NAMALWA (cell line): Measurements from ENCODE around the gene CAMK1.

Source experiments
- DNase-seq: peaks from one replicate; pipeline ENCODE4 v3.0.0-alpha.2; 2015; ENCODE audit warnings: low spot score

Gene CAMK1

GRCh38 chr3:9742560-9742959 is 27.2 kb downstream of the CAMK1 start:
- no peak for DNase-seq

- DNase-seq = no peak
Measured at GRCh38 chr3:9739181-9739580, 30.6 kb downstream of the CAMK1 start.

- DNase-seq = no peak
Measured at GRCh38 chr3:9736831-9737230, 32.9 kb downstream of the CAMK1 start.

GRCh38 chr3:9732740-9733115 is 37.0 kb downstream of the CAMK1 start:
- no peak for DNase-seq

- peak; percentile 49 for DNase-seq
Measured at GRCh38 chr3:9732080-9732739, 37.5 kb downstream of the CAMK1 start.

DNA sequence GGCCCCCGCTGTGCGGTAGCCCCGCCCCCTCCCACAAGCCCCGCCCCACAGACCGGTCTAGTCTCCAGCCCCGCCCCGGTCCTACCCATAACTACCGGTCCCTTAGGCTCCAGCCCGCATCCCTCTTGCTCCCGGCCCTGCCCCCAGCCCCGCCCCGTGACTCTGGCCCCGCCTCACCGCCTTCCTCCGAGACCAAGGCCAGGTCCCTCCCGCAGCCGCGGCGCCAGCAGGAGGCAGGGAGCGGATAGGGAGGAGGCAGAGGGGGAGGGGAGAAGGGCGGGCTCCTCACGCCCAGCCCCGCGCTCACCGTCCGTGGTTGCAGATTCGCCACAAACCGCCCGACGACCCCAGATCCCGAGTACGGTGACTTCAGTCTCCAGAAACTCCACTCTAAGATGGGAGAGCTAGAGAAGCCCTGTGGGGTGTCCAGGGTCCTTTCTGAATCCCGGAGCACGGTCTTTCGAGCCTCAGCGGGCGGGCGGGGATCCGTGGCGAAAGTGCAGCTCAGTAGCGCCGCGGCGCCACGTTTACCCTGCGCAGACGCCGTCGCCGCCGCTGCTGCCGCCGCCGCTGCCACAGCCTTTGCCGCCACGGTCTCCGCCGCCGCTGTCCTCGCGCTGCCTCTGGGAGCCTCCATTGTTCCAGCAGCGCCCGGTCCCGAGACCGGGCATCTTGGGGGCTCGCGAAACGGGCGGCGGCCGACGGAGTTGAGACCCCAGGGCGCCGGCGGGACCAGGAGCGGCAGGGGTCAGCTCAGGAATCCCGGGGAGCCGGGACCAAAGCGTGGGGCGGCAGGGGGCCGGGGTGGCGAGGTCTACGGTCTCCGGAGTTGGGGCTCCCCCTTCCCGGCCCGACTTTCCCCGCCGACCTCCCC is 38.3 kb downstream of the CAMK1 start, which contains the start of gene BRPF1:
Gene BRPF1 (plus strand): TSS at position 530 of the 874 bp plus-strand sequence. CDS start 2,406 bp downstream, outside the sequence.
- DNase-seq = peak; percentile 98

DNA sequence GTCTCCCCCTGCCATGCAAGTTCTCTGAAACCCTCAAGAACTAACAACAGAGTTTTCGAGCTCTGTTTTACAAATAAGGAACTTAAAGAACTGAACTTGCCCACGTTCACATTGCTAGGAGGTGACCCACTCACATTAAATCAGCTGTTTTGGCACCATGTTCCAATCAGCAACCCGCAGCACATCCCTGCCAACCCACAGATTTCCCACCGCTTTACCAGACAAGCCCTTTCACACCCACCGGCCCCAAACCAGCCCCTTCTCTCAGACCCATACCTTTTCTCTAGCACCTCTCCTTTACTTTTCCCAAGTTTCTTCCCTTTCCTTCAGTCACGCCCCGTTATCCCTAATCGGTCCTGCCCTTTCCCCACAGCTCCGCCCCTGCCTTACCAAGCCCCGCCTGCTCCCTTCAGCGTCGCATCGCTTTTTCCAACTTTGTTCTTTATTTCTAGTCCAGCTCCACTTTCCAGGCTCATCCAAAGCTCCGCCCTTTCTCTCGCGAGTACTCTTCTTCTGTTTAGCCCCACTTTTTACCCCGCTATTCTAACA is 39.0 kb downstream of the CAMK1 start:
- DNase-seq = no peak

- no peak for DNase-seq
Measured at GRCh38 chr3:9729419-9729818, 40.3 kb downstream of the CAMK1 start.

DNA sequence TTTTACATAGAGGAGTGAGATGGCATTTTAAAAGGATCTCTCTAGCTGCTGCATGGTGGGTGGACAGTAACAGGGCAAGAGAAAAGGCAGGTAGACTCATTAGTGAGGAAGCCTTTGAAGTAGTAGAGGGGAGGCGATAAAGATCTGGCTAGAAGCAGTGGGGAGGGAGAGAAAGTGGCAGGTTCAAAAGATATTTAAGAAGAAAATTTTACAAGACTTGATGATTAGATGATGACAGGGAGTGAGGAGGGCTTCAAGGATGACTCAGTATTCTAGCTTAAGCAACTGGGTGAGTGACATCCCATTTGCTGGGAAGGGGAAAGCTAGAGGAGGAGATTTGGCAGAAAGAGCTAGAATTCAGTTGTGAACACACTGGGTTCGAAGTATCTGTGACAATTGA is 42.0 kb downstream of the CAMK1 start:
- DNase-seq = no peak

DNA sequence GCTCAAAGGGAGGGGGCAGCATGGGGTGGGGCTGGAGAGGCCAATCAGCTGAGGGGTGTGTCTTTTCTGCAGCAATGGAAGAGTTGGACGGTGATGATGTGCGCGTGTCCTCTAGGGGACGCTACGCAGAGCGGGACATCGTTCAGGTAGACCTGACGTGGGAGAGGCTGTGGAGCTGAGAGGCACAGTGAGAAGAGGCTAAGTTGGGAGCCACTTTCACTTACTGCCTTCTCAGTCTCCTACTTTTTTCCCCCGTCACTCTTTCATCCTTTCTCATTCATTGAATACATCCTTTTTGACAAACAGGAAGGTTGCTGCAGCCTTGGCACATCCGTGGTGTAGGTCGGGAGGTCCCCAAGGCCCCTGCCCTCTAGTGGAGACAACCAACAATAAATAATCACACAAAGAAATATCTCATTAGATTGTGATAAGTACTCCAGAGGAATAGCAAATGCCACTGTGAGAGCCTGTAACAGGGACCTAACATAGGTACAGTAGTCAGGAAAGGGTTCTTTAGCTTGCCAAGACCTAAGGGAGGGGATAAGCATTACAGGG is 42.6 kb downstream of the CAMK1 start:
- peak; percentile 84 for DNase-seq

GRCh38 chr3:9725775-9726515 is 43.8 kb downstream of the CAMK1 start:
- DNase-seq = no peak

DNA sequence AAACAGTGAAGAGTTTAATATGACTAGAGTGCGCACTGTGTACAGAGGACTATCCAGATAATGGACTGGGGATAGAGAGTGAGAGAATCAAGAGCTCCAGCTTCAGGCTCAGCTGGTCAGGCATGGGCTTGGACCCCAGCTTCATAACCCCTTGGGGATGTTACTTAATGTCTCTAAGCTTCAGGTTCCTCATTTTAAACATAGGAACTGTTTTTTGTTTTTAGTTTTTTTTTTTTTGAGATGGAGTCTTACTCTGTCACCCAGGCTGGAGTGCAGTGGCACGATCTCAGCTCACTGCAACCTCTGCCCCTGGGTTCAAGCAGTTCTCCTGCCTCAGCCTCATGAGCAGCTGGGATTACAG is 48.1 kb downstream of the CAMK1 start:
- no peak for DNase-seq

DNA sequence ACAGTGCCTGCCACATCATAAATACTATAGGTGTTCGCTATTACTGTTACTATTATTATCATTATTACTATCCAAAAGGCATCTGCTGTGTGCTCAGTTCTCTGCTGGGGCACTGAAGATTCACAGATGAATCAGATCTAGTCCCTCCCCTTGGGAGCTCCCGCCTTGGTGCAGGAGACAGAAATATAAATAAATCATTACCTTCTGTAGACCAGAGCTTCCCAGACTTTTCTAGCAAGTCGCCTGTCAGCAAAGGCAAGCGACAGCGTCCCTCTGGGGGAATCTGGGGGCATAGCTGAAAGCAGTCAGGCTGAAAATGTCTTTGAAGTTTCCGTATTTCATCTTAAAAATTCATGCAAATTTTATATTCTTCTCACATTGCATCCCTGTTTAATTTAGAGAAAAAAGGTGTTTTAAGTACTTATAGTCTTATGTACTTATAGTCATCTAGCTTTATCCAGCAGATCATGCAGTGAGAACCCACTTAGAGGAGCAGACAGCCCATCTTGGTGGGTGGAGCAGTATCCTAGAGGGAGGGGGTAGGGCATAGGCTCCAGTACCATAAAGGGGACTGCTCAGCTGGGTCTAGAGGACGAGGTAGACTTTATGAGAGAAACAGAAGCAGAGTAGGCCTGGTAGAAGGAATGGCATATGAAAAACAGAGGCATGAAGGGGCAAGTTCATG is 48.6 kb downstream of the CAMK1 start:
- peak; percentile 17 for DNase-seq

DNA sequence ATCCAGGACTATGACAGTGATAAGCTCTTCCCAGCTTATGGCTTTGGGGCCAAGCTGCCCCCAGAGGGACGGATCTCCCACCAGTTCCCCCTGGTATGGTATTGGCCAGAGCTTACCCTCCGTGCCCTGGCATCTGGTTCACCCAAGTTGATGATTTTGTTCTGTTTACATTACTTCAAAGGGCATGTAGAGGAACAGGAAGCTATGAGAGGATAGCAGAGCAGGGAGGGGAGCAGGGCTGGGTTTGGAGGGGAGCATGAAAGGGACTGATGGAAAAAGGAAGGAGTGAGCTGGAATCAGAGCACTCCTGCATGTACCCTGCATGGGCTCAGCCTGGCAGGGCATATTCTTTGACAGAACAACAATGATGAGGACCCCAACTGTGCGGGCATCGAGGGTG is 51.6 kb downstream of the CAMK1 start:
- no peak for DNase-seq

DNA sequence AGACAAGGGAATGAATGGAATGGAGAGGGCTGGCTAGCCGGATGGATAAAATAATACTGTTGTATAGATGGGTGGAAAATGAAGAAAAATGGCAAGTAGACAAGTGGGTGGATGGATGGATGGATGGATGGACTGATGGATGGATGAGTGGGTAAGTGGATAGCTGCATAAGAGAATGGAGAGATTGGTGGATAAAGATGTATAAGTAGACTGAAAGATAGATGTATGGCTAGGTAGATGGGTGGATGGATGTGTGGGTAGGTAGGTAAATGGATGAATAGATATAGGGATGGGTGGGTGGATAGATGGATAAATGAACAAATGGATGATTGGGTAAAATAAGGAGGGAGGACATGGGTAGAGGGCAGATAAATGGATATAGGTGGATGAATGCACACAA is 52.2 kb downstream of the CAMK1 start:
- no peak for DNase-seq

DNA sequence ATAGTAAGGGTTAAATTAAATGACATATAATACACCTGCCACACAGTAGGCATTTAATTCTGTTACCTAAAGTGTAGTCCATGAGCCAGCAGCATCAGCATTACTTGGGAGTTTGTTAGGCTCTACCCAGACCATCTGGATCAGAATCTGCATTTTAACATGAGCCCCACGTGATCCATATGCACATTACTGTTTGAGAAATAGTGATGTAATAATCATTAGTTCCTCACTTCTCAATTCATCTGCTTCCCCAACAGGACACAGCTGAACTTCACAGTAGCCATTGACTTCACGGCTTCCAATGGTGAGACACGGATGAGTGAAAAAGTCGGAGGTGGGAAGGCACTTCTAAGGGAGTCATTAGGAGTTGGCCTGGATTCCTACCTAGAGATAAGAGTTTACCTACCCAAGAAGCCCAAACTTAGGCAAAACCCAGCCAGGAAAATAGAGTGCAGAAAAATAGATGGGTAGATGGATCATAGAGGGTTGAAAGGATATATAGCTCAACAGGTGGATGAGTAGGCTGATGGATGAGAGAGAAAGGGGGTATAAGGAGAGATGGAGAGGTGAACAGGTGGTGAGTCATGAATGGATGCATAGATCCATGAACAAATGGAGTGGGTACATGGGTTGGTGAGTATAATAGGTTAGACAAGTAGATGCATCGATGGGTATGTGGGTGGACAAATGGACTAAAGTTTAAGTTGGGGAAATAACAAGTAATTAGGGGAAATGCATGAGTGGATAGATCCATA is 52.8 kb downstream of the CAMK1 start:
- no peak for DNase-seq

DNA sequence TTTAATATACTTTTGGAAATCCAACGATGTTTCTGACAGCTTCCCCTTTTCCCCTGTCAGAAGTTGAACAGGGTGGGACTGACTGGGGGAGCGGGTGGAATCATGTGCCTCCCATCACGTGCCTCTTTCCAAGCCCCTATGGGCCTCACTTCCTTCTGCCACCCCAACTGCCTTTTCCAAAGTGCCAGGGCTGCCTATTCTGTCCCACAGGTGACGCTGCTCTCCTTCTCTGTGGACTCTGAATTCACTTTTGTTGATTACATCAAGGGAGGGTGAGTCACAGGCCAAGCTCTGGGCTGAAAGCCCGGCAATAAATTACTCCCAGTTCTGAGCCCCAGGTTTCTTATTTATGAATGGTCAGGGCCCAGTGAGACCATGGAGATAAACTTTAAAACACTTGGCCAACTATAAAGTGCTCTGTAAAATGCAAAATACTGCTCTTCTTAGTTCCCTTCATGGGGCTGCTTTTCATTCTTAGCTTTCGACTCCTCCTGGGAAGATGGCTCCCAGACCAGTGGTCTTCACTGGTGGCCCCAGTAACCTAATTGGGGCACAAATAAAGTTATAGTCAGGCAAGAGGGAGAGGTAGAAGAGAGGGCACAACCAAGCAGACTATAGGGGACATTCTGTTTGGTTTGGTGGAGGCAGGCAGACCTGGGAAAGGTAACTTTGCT is 53.8 kb downstream of the CAMK1 start:
- DNase-seq = no peak

GRCh38 chr3:9715136-9715535 is 54.6 kb downstream of the CAMK1 start:
- peak; percentile 45 for DNase-seq

DNA sequence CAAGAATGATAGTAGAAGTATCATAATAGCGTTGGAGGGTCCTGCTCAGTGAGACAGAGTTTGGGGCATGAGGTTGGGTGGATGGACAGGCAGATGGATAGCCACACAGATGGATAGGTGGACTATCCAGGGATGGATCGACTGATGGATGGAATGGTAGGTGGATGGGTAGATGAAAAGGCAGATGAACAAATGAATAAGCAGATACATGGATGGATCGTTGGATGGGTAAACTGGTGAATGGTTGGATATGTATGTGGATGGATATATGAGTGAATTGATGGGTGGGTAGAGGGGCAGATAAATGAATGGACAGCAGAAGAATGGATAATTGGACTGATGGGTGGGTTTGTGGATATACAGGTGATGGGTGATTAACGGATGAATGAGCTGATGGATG is 56.6 kb downstream of the CAMK1 start:
- DNase-seq = no peak

GRCh38 chr3:9712415-9712814 is 57.3 kb downstream of the CAMK1 start:
- no peak for DNase-seq
